ENCODE data around the gene EXT2. TPM values are rescaled to one million over a fixed set of nuclear protein-coding genes. Genes with fewer than 3 reads are reported as not detected.

The EXT2 gene
- total RNA-seq, 4 donors from 2014 or later = 56.9 to 152 (median 128) TPM

GRCh38 chr11:44261800-44262591, 166.5 kb downstream of the EXT2 start:
- H3K27me3 ChIP-seq = no peaks in the 10 kb centered on the region
- no peaks in the 10 kb centered on the region for H3K36me3 ChIP-seq
- H3K27ac ChIP-seq = no peak overlapping the region
- no peaks in the 10 kb centered on the region for H3K4me1 ChIP-seq
- no peak for DNase-seq
- no peaks in the 10 kb centered on the region for H3K9me3 ChIP-seq
- no peak overlapping the region for H3K4me3 ChIP-seq
- TF ChIP-seq POLR2A (IDR thresholded peaks at IDR 0.05) (no peak), CTCF (IDR thresholded peaks at IDR 0.05) (no peak)

DNA sequence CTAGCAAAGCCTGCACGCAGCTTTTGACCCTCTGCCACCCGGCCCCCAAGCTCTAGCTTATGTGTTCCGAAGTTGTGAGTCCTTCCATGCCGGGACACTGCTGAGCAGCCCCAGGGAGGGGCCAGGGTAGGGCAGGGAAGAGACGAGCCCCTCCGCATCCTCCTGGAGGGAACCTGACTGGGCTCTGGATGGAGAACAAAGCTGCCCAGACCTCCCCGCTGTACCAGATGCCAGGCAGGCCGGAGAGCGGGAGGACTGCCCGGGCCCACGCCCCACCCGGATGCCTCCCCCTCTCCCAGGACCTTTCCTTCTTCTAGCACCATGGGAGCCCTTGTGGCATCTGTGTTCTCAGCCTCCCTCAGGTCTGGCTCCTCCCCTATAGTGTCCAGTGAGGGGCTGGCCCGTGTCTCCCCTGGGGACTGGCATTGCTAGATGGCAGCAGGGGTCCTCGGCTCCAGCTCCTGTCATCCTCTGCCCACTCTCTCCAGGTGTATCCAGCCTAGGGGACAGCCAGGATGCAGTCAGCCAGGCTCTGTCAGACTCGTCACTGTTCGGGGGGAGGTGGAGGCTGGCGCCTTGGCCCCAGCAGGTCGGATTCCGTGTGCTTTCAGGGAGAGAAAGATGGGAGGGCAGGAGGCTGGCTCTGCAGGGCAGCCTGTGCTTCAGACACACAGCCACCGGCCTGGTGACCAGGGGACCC, 168.4 kb downstream of the EXT2 start:
- no peak overlapping the region for H3K4me3 ChIP-seq
- no peaks in the 10 kb centered on the region for H3K4me1 ChIP-seq
- TF ChIP-seq CTCF (IDR thresholded peaks at IDR 0.05) (no peak), POLR2A (IDR thresholded peaks at IDR 0.05) (no peak)
- no peaks in the 10 kb centered on the region for H3K36me3 ChIP-seq
- no peak overlapping the region for H3K27ac ChIP-seq
- H3K27me3 ChIP-seq = no peaks in the 10 kb centered on the region
- no peak for DNase-seq
- no peaks in the 10 kb centered on the region for H3K9me3 ChIP-seq

- Histone ChIP-seq H3K4me3 (no peak overlapping the region), H3K27ac (no peak overlapping the region), H3K4me1 (no peaks in the 10 kb centered on the region), H3K36me3 (no peaks in the 10 kb centered on the region), H3K9me3 (no peaks in the 10 kb centered on the region), H3K27me3 (no peaks in the 10 kb centered on the region)
- no peak for DNase-seq
- TF ChIP-seq POLR2A (IDR thresholded peaks at IDR 0.05) (no peak), CTCF (IDR thresholded peaks at IDR 0.05) (no peak)
Measured at GRCh38 chr11:44264438-44264749, 168.9 kb downstream of the EXT2 start.

GRCh38 chr11:44264761-44265160, 169.3 kb downstream of the EXT2 start:
- TF ChIP-seq POLR2A (IDR thresholded peaks at IDR 0.05) (no peak), CTCF (IDR thresholded peaks at IDR 0.05) (no peak)
- no peak for DNase-seq
- no peaks in the 10 kb centered on the region for H3K9me3 ChIP-seq
- no peaks in the 10 kb centered on the region for H3K27me3 ChIP-seq
- H3K4me3 ChIP-seq = no peak overlapping the region
- no peak overlapping the region for H3K27ac ChIP-seq
- H3K36me3 ChIP-seq = no peaks in the 10 kb centered on the region
- no peaks in the 10 kb centered on the region for H3K4me1 ChIP-seq

DNA sequence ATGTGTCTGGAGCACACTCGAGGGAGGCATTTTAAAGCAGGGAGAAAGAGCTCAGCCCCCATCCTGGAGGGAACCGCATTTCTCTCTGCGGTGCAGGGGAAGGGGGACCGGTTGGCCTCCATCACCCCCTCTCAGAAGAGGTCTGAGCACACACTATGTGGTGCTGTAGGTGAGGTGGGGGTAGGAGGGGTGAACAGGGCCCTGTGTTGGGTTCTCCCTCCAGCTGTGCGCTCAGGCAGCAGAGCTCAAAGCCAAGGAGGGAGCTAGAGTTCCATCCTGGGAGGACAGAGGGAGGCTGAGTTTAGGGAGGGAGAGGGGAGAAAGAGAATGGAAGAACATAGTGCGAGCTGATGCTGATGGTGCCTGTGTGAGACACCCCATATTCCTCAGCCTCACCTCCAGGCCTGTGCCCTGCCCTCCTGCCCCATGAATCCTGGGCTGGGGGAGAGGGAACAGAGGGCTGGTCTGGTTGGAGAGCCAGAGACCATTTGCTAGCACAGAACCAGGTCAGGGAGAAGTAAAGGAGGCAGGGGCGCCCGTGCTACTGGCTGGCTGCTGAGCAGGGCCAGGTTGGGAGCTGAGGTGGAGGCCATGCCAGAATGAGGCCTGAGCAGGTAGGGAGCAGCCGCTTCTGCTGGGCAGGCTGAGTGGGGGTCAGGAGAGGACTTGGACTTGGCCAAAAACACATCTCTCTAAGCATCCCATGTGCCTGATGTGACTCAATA, 170.7 kb downstream of the EXT2 start:
- Histone ChIP-seq H3K36me3 (no peaks in the 10 kb centered on the region), H3K27ac (no peak overlapping the region), H3K4me1 (no peaks in the 10 kb centered on the region), H3K9me3 (no peaks in the 10 kb centered on the region), H3K27me3 (no peaks in the 10 kb centered on the region), H3K4me3 (no peak overlapping the region)
- TF ChIP-seq POLR2A (IDR thresholded peaks at IDR 0.05) (no peak), CTCF (IDR thresholded peaks at IDR 0.05) (no peak)
- DNase-seq = peak in 1 of 3 donors; percentile 34
